PC-9 (cell line): ENCODE results near the gene POLRMT.

Experiments
- CTCF ChIP-seq: fragments of 200-600 bp; sonication (generic); conservative IDR thresholded peaks from 2 replicates; pipeline ENCODE4 v1.6.1; 2017; ENCODE audit warnings: mixed run types, antibody characterized with exemption, mild to moderate bottlenecking, moderate library complexity
- EZH2 ChIP-seq: fragments of 200-600 bp; sonication (generic); IDR thresholded peaks from 2 replicates; pipeline ENCODE4 v1.8.0; 2017; ENCODE audit warnings: antibody characterized with exemption, low read depth

DNA sequence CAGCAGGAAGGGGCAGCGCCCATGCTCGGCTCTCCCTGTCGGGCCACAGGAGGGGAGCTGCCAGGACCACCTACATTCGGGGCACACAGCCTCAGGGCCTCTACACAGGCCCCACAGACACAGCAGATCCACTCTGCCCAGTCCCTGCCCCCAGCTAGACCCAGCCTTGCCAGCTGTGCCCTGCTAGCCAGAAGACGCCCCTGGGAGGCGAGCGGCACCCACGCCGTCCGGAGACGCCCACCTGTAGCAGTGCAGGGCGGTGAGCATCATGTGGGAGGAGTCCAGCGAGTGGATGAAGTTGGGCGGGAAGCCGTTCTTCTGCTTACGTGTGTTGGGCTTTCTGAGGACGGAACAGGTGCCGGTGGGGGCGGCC is 15.1 kb downstream of the POLRMT start:
- no peak for TF ChIP-seq CTCF
- no peak for TF ChIP-seq EZH2
